B cell (primary cell): ENCODE data around the gene PTPRN2.

ENCODE experiments used
- CTCF ChIP-seq: fragments of 200-600 bp; IDR thresholded peaks from one replicate; pipeline ENCODE4 v1.8.0; 2022; ENCODE audit warnings: antibody characterized with exemption, mild to moderate bottlenecking
- EZH2 ChIP-seq: IDR thresholded peaks from 2 replicates; pipeline ENCODE4 v1.6.1; 2012; ENCODE audit warnings: borderline replicate concordance, low read depth, mild to moderate bottlenecking, moderate library complexity, low read length; ENCODE audit not compliant: insufficient read depth, poor library complexity, severe bottlenecking

- TF ChIP-seq CTCF (no peak), EZH2 (no peak)
These were observed 2.5 kb upstream of the PTPRN2 start for GRCh38 chr7:158590181-158590530.
